Measurements from ENCODE around the gene SLC2A11. TPM values are rescaled to one million over a fixed set of nuclear protein-coding genes. Genes with fewer than 3 reads are reported as not detected.

The SLC2A11 gene
- total and polyA plus RNA-seq, 7 donors: 3.7 to 12.7 (median 4.9) TPM

GRCh38 chr22:23926561-23926960, 68.9 kb downstream of the SLC2A11 start:
- 74 to 78% (median 77%) methylated on average over 14 of the region's 14 CpGs for WGBS, 3 donors
- TF ChIP-seq CTCF (IDR thresholded peaks at IDR 0.05): no peak
- Histone ChIP-seq H3K36me3 (ENCODE audit: insufficient read depth in 1 of 2, low read depth in 1 of 2) (no peaks in the 10 kb centered on the region), H3K9me3 (peaks cover 14% of the 10 kb centered on the region), H3K27ac (no peak overlapping the region), H3K27me3 (ENCODE audit: insufficient read depth in 3 of 3, low read length in 2 of 3) (no peaks in the 10 kb centered on the region), H3K4me3 (no peak overlapping the region), H3K4me1 (no peaks in the 10 kb centered on the region)
- no peak for ATAC-seq
- DNase-seq: no peak
- intact Hi-C loops (cut with DNase I): no loop called here

Other genes with a start within 250 kb of the SLC2A11 start
- gene DRICH1, start 225.6 kb upstream of the SLC2A11 start, total RNA-seq: under 1 TPM in 1 of 4 donors, not detected in 3; 0.21 TPM
- gene DRICH1, start 225.6 kb upstream of the SLC2A11 start, polyA plus RNA-seq: under 1 TPM in 2 of 3 donors, not detected in 1; 0.03 to 0.07 TPM
- gene RGL4, start 166.9 kb upstream of the SLC2A11 start, total RNA-seq: under 1 TPM in 1 of 4 donors, not detected in 3; 0.40 TPM
- under 1 TPM; 0.04 to 0.26 (median 0.10) TPM for gene RGL4, start 166.9 kb upstream of the SLC2A11 start, polyA plus RNA-seq
- gene ZNF70, start 106.8 kb upstream of the SLC2A11 start, total RNA-seq: 10 to 100 TPM in 1 of 4 donors, 1 to 10 TPM in 3; 2.1 to 12.9 (median 4.0) TPM
- 1 to 10 TPM; 1.2 to 3.8 (median 1.8) TPM for gene ZNF70, start 106.8 kb upstream of the SLC2A11 start, polyA plus RNA-seq
- 1 to 10 TPM in 2 of 4 donors, under 1 TPM in 2; 0.79 to 3.2 (median 0.99) TPM for gene VPREB3, start 103.5 kb upstream of the SLC2A11 start, total RNA-seq
- gene VPREB3, start 103.5 kb upstream of the SLC2A11 start, polyA plus RNA-seq: under 1 TPM; 0.61 to 0.89 (median 0.82) TPM
- under 1 TPM in 1 of 4 donors, not detected in 3; 0.34 TPM for gene C22orf15, start 94.9 kb upstream of the SLC2A11 start, total RNA-seq
- gene C22orf15, start 94.9 kb upstream of the SLC2A11 start, polyA plus RNA-seq: under 1 TPM in 1 of 3 donors, not detected in 2; 0.04 TPM
- 1,000 to 10,000 TPM in 1 of 4 donors, 100 to 1,000 TPM in 3; 659 to 1,066 (median 865) TPM for gene CHCHD10, start 89.9 kb upstream of the SLC2A11 start, total RNA-seq
- gene CHCHD10, start 89.9 kb upstream of the SLC2A11 start, polyA plus RNA-seq: 100 to 1,000 TPM; 460 to 861 (median 645) TPM
- 1 to 10 TPM; 1.3 to 2.9 (median 1.5) TPM for gene MMP11, start 85.0 kb upstream of the SLC2A11 start, total RNA-seq
- under 1 TPM; 0.35 to 0.47 (median 0.43) TPM for gene MMP11, start 85.0 kb upstream of the SLC2A11 start, polyA plus RNA-seq
- 10 to 100 TPM; 21.9 to 76.6 (median 48.3) TPM for gene SMARCB1, start 70.9 kb upstream of the SLC2A11 start, total RNA-seq
- gene SMARCB1, start 70.9 kb upstream of the SLC2A11 start, polyA plus RNA-seq: 10 to 100 TPM; 20.7 to 47.6 (median 38.4) TPM
- gene DERL3, start 18.9 kb upstream of the SLC2A11 start, total RNA-seq: 1 to 10 TPM in 2 of 4 donors, under 1 TPM in 2; 0.54 to 4.4 (median 1.1) TPM
- 1 to 10 TPM in 1 of 3 donors, under 1 TPM in 2; 0.22 to 1.1 (median 0.92) TPM for gene DERL3, start 18.9 kb upstream of the SLC2A11 start, polyA plus RNA-seq
- gene MIF, start 36.5 kb downstream of the SLC2A11 start, total RNA-seq: 100 to 1,000 TPM; 110 to 167 (median 139) TPM
- gene MIF, start 36.5 kb downstream of the SLC2A11 start, polyA plus RNA-seq: 100 to 1,000 TPM; 125 to 277 (median 131) TPM
- 10 to 100 TPM in 3 of 4 donors, 1 to 10 TPM in 1; 5.8 to 27.5 (median 14.4) TPM for gene GSTT2B, start 103.3 kb downstream of the SLC2A11 start, total RNA-seq
- gene GSTT2B, start 103.3 kb downstream of the SLC2A11 start, polyA plus RNA-seq: 10 to 100 TPM in 1 of 3 donors, 1 to 10 TPM in 2; 4.0 to 15.1 (median 5.6) TPM
- 1 to 10 TPM in 1 of 4 donors, under 1 TPM in 3; 0.77 to 2.4 (median 0.96) TPM for gene DDTL, start 109.0 kb downstream of the SLC2A11 start, total RNA-seq
- 1 to 10 TPM in 2 of 3 donors, under 1 TPM in 1; 0.94 to 6.6 (median 1.6) TPM for gene DDTL, start 109.0 kb downstream of the SLC2A11 start, polyA plus RNA-seq
- gene DDT, start 116.6 kb downstream of the SLC2A11 start, total RNA-seq: 10 to 100 TPM; 57.3 to 85.3 (median 82.9) TPM
- 100 to 1,000 TPM; 155 to 239 (median 233) TPM for gene DDT, start 116.6 kb downstream of the SLC2A11 start, polyA plus RNA-seq
- gene GSTT2, start 122.3 kb downstream of the SLC2A11 start, total RNA-seq: under 1 TPM in 1 of 4 donors, not detected in 3; 0.34 TPM
- gene GSTT2, start 122.3 kb downstream of the SLC2A11 start, polyA plus RNA-seq: under 1 TPM; 0.12 to 0.89 (median 0.25) TPM
- gene GSTT4, start 147.6 kb downstream of the SLC2A11 start, total RNA-seq: not detected
- gene GSTT4, start 147.6 kb downstream of the SLC2A11 start, polyA plus RNA-seq: not detected
- 10 to 100 TPM; 14.9 to 23.8 (median 21.1) TPM for gene CABIN1, start 153.4 kb downstream of the SLC2A11 start, total RNA-seq
- gene CABIN1, start 153.4 kb downstream of the SLC2A11 start, polyA plus RNA-seq: 10 to 100 TPM; 10.5 to 14.1 (median 14.0) TPM